Stimulated activated CD8-positive, alpha-beta memory T cell treated with anti-CD3 and anti-CD28 coated beads, Interleukin-7, amount 100 ng/mL, for 1 hour (primary cell): ENCODE data around the gene TNIK.
"Not testable (repeated sequence)": the region's sequence is repeated elsewhere in the genome, so short reads cannot be mapped to it uniquely, and the experiment has no call there.

Experiments used
- DNase-seq, 2 donors: peaks; one replicate each; pipeline ENCODE4 v3.0.0-alpha.2; 2020; ENCODE audit warnings: low read depth in 2 of 2

TNIK gene

DNA sequence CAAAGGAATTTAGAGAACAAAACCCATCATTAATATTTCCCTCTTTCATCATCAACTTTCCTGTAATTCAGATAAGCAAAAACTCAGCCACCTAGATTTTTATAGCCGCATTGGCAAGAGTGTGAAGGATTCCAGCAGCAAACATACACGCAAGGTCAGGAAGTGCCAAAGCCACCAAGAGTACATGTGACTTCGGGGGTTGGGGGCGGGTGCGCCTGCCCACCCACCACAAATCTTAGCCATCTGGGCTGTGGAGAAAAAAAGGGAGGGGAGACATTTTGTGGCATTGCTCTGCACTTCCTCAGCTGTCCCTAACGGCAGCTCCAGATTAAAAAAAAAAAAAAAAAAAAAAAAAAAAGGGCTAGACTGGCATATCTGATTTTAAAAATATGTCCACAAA is 148.4 kb downstream of the TNIK start:
- DNase-seq, result no peak

DNA sequence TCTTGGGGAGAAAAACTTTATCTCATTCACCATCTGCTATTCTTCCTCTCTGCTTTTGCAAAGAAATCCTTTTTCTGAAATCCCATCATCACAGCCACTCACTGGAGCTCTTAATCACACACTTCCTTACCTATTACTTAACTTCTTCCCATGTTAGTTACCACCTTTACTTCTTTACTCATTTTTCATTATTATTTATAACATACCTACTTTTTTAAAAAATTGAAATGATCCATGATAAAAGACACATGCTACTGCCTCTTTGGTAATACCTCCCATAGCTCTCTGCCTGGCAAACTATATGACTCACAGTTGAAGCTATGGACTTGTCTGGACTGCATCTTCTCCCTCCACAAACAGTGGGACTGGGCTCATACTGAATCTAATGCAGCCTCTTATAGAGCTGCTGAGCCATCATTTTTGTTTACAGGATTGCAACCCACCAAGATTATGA is 150.3 kb downstream of the TNIK start:
- no peak for DNase-seq

DNA sequence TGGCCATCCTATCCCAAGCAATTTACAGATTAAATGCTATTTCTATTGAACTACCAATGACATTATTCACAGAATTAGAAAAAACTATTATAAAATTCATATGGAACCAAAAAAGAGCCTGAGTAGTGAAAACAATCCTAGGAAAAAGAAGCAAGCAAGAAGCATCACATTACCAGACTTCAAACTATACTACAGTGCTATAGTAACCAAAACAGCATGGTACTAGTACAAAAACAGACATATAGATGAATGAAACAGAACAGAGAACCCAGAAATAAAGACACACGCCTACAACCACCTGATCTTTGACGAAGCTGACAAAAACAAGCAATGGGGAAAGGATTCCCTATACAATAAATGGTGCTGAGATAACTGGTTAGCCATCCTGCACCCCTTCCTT is 152.2 kb downstream of the TNIK start:
- DNase-seq, result no peak

DNA sequence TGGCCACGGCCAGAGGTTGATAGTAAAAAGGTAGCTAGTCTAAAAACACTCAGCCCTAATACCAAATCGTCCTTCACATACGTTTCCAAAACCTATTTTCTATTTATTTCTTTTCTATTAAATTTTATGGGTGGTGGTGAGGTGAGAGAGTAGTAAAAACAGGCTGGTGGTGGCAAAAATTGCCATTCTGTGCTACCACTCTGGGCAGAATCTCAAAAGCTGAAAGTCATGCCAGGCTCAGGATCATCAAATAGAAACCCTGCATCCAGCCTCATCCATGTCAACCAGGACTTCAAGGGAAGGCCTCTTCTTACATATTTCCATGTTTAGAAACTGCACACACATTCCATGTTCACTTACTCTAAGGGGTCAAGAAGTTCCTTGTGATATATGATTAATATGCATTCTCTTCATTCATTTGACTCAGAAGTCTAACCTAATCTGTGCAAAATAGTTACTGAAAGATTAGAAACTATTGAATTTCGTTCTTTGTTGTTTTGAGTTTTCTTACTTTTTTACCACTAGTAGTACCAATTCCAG is 153.1 kb downstream of the TNIK start:
- no peak for DNase-seq

DNA sequence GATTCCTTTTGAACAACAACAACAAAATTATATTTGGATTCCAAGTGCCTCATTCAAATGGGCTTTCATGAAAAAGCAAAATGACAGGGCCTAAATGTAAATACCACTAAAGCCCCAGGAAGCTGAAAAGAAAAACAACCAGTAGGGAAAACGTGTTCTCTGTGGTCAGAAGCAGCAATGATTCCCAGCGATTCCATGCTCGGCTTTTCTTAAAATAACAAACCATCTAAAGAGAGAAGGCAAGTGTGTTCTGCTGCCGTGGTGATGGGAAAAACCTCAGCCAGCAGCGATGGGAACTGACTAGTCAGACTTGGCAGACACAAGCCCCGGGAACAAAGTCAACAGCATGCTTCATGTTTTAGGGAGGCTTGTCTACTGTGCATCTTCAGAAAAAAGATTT is 153.6 kb downstream of the TNIK start:
- DNase-seq, result no peak

GRCh38 chr3:171305823-171306222 is 154.4 kb downstream of the TNIK start:
- DNase-seq, result not testable (repeated sequence)

- not testable (repeated sequence) for DNase-seq
Observed at GRCh38 chr3:171304498-171304897, 155.7 kb downstream of the TNIK start.

DNA sequence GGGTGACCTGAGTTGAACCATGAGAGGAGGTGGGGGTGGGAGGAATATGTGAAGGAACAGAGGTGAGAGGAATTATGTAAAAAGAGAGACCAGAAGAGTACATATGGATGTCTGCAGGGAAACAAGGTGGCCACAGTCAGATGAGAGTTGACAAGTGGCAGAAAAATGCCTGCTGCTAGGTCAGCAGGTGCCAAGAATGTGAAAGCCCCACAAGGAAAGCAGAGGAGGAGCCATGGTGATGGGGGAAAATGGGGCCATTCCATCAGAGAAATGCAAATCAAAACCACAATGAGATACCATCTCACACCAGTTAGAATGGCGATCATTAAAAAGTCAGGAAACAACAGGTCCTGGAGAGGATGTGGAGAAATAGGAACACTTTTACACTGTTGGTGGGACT is 156.2 kb downstream of the TNIK start:
- not testable (repeated sequence) for DNase-seq

DNA sequence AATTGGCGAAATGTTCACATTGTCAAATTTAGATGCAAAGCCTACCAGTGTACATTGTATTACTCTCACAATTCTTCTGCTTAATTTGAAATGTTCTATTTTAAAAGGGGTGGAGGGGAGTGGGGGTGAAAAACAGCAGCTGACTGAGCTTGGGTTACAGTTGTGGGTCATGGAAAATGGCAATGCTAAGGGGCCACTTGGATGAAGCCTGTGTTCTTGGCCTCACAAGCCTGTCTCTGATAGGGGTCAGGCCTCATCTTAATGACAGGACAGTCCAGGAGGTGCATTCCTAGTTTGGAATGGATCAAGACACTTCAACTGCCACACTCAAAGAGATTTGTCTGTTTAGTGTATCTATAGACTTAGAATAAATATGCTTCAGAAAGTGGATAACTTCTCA is 158.2 kb downstream of the TNIK start:
- DNase-seq, result no peak

DNA sequence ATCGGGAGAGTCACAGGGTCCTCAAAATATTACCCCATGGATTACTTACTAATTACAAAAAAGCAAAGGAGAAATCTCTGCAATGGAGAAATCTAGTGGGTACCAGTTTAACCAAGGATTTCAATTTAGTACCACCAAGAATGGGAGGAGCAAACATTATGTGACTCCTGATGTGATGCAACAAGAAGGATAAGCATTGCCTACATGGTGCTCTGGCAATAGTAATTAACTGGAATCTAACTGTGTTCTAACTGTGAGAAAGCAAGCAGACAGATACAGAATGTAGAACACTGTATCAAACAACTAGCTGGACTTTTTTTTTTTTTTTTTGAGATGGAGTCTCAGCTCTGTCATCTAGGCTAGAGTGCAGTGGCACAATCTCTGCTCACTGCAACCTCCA is 159.2 kb downstream of the TNIK start:
- no peak for DNase-seq

- no peak for DNase-seq
Observed at GRCh38 chr3:171297951-171298350, 162.3 kb downstream of the TNIK start.

DNA sequence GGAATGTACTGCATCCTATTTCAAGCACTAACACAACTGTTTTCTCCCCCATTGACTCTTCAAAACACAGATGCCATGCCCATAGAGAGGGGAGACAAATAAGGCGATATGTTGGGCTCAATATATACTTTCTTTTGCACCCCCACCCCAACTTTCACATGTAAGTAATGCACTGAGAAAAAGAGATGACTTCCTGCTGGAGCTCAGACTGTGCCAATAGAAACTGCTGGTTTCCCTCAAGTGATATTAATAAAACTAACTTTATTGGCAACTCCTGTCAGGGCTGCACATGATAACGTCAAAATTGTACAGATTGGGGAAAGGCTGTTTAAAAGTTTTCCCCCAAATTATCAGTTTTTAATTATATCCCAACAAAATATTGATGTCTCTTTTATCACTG is 163.0 kb downstream of the TNIK start:
- DNase-seq, result no peak

- no peak for DNase-seq
Observed at GRCh38 chr3:171295484-171296373, 164.5 kb downstream of the TNIK start.

DNA sequence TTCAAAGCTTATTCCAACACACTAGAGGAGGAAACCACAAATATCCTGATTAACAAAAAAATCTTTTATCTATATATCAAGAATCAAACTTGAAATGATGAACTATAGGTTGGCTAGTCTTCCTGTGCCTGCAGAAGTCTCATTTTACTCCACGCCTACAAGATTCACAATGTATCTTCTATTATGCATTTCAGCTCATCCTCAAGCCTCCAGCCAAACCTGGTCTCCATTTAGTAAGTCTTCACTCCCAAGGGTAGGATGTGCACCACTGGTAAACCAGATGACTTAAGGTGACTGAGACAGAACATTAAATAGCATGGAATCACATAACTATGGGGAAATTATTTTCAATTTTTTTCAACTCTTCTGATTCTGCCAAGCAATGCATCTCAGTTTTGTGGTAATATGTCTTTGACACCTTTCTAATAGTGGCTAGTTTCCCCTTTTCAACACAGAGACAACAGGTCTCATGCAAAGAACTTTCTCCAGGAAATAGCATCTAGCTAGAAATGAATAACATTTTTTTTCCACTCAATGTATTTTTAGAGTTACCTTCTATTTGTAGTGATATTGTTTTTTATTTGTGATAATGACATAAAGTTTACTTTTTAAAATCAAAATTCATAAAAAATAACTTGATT is 166.9 kb downstream of the TNIK start:
- DNase-seq, result no peak

DNA sequence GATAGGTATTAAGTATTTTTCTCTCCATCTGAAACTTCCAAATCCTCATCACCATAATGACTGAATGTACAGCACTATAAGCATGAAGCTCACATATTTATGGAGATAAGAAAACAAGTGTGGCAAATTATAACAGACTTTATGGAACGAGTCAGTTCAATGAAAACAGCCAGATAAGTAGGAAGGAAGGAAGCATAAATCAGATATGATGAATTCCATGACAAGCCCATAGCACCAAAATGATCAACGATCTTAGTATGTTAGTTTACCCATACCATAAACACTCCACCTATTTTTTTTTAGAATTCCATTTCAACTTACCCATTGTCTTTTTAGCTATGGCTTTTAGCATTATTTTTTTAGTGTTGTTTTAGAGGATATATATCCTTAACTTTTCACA is 169.5 kb downstream of the TNIK start:
- DNase-seq, result no peak

- DNase-seq, result no peak
Observed at GRCh38 chr3:171289291-171289690, 170.9 kb downstream of the TNIK start.

GRCh38 chr3:171287761-171288160 is 172.4 kb downstream of the TNIK start:
- DNase-seq, result not testable (repeated sequence)

GRCh38 chr3:171286580-171287249 is 173.5 kb downstream of the TNIK start:
- DNase-seq, result no peak

DNA sequence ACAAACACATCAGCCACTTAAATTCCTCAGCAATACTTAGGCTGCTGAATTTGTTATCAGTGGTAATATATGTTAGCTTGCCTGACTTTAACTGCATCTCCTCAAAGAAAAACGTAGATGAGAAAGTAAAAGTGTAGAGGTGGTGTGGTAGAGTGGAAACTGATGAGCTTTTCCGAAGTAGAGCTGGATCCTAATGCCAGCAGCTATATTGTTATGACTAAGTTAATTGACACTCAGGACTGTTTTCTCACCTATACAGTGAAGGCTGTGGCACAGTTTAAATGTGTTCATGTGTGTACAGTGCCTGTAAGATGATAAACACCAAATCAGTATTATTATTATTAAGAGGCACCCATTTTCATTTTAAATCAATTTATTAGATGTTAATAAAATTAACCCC is 174.9 kb downstream of the TNIK start:
- DNase-seq, result no peak

GRCh38 chr3:171284308-171285075 is 175.7 kb downstream of the TNIK start:
- DNase-seq, result no peak

DNA sequence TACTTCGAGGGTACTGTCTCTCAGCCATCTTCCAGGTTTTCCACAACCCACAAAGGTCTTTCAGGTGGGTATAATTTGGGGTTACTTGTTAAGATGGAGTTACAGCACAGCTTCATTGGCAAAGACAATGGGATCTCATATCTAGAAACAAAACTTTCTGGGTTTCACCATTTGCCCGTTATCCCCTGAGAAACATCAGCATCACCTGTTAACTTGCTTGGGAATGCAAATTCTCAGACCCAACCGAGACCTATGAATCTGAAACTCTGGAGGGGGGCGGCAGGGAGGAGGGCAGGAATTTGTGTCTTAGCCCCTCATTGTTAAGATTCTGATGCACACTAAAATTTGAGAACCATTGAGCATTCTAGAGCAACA is 176.4 kb downstream of the TNIK start:
- DNase-seq, result no peak
